ENCODE results near the gene LARGE2.

DNA sequence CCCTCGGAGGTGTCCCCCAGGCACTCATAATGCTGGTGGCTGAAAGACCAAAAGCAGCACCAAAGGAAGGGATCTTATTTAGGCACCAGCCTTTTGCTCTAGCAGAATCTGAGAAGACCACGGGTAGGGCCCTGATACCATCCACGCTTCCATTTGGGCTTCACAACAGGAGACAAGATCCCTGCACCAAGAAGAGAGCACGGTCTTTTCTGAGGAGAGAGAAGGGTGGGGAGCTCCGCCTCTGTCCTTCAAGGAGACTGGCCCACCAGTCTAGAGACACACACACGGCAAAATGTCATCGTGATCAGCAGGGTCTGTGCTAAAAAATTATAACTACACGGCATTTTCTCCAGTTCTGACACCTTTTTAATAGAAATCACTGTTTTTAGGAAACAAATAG, 9.8 kb downstream of the LARGE2 start:
- TF ChIP-seq TAF1 (IDR thresholded peaks at IDR 0.05; ENCODE audit: borderline replicate concordance, insufficient read depth, low read length) (no peak), POLR2AphosphoS5 (IDR thresholded peaks at IDR 0.05; ENCODE audit: low read depth, low read length) (no peak), SIN3A (IDR thresholded peaks at IDR 0.05; ENCODE audit: borderline replicate concordance, insufficient read depth, low read length) (no peak)
- TF ChIP-seq, protein P1, sequence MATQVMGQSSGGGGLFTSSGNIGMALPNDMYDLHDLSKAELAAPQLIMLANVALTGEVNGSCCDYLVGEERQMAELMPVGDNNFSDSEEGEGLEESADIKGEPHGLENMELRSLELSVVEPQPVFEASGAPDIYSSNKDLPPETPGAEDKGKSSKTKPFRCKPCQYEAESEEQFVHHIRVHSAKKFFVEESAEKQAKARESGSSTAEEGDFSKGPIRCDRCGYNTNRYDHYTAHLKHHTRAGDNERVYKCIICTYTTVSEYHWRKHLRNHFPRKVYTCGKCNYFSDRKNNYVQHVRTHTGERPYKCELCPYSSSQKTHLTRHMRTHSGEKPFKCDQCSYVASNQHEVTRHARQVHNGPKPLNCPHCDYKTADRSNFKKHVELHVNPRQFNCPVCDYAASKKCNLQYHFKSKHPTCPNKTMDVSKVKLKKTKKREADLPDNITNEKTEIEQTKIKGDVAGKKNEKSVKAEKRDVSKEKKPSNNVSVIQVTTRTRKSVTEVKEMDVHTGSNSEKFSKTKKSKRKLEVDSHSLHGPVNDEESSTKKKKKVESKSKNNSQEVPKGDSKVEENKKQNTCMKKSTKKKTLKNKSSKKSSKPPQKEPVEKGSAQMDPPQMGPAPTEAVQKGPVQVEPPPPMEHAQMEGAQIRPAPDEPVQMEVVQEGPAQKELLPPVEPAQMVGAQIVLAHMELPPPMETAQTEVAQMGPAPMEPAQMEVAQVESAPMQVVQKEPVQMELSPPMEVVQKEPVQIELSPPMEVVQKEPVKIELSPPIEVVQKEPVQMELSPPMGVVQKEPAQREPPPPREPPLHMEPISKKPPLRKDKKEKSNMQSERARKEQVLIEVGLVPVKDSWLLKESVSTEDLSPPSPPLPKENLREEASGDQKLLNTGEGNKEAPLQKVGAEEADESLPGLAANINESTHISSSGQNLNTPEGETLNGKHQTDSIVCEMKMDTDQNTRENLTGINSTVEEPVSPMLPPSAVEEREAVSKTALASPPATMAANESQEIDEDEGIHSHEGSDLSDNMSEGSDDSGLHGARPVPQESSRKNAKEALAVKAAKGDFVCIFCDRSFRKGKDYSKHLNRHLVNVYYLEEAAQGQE (IDR thresholded peaks at IDR 0.05; ENCODE audit: insufficient read depth in 1 of 2, low read depth in 2 of 2, low read length in 2 of 2): no peak

Data from PFSK-1 (cell line).